Liver (tissue), 3 donors: ENCODE results near the gene DOCK1.

Source experiments
- HNF4A ChIP-seq, 2 donors: conservative IDR thresholded peaks; 2 replicates each; pipeline ENCODE4 v1.6.1; 2016; ENCODE audit warnings: antibody characterized with exemption in 2 of 2, mild to moderate bottlenecking in 2 of 2
- JUND ChIP-seq, 2 donors: IDR thresholded peaks; 2 replicates each; pipeline ENCODE4 v1.6.1; 2016; ENCODE audit warnings: antibody characterized with exemption in 2 of 2
- MAX ChIP-seq: IDR thresholded peaks from 2 replicates; pipeline ENCODE4 v1.6.1; 2016; ENCODE audit warnings: antibody characterized with exemption
- RAD21 ChIP-seq, 2 donors: IDR thresholded peaks; 2 replicates each; pipeline ENCODE4 v1.6.1; 2016; ENCODE audit warnings: antibody characterized with exemption in 2 of 2, mild to moderate bottlenecking in 2 of 2
- YY1 ChIP-seq: IDR thresholded peaks from 2 replicates; pipeline ENCODE4 v1.6.1; 2016; ENCODE audit warnings: antibody characterized with exemption, mild to moderate bottlenecking
- TF ChIP-seq, protein P1 (sequence below): fragments of 150-350 bp; IDR thresholded peaks from 2 replicates; pipeline ENCODE4 v1.5.1; 2017; ENCODE audit warnings: improper control_type of control experiment, low read depth, low read length; ENCODE audit not compliant: missing input control
- TF ChIP-seq, protein P2 (sequence below): IDR thresholded peaks from 2 replicates; pipeline ENCODE4 v1.6.1; 2016; ENCODE audit warnings: antibody characterized with exemption
- donor health status: healthy.
- donor health status: healthy.

DNA sequence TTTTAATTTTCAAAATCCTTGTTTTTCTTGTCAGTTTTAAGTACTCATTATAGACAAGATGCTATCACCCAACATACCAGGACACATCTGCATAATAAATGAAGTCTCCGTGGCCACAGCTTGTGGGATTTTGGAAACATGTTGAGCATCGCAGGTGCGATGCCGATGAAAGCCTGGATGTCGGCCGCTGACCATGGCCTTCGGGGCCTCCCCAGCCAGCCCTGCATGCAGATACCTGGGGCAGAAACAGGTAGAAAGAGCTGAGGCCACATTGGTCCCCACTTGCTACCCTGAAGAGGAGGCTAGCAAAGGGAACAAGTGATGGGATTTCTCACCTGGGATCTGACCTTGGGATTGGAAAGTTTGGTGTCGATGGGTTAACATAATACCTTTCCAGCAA, 123.8 kb downstream of the DOCK1 start:
- TF ChIP-seq, protein P1, sequence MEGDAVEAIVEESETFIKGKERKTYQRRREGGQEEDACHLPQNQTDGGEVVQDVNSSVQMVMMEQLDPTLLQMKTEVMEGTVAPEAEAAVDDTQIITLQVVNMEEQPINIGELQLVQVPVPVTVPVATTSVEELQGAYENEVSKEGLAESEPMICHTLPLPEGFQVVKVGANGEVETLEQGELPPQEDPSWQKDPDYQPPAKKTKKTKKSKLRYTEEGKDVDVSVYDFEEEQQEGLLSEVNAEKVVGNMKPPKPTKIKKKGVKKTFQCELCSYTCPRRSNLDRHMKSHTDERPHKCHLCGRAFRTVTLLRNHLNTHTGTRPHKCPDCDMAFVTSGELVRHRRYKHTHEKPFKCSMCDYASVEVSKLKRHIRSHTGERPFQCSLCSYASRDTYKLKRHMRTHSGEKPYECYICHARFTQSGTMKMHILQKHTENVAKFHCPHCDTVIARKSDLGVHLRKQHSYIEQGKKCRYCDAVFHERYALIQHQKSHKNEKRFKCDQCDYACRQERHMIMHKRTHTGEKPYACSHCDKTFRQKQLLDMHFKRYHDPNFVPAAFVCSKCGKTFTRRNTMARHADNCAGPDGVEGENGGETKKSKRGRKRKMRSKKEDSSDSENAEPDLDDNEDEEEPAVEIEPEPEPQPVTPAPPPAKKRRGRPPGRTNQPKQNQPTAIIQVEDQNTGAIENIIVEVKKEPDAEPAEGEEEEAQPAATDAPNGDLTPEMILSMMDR, result no peak
- TF ChIP-seq MAX (no peak), YY1 (no peak), HNF4A (conservative IDR thresholded peaks at IDR 0.05) (no peak), RAD21 (IDR thresholded peaks at IDR 0.05) (no peak), JUND (IDR thresholded peaks at IDR 0.05) (no peak)
- TF ChIP-seq, protein P2, sequence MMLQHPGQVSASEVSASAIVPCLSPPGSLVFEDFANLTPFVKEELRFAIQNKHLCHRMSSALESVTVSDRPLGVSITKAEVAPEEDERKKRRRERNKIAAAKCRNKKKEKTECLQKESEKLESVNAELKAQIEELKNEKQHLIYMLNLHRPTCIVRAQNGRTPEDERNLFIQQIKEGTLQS, result no peak
